GM19351 (cell line): ENCODE measurements around the gene ACTR1B.
"Not testable (repeated sequence)": the region's sequence is repeated elsewhere in the genome, so short reads cannot be mapped to it uniquely, and the experiment has no call there.

Source experiments
- ATAC-seq: cut with Tn5 transposase; IDR thresholded peaks from one replicate; pipeline ENCODE4 v1.9.1; 2021; ENCODE audit warnings: mild to moderate bottlenecking, moderate library complexity; ENCODE audit not compliant: unreplicated experiment

Gene ACTR1B

GRCh38 chr2:97663962-97664635 is at the start of gene ACTR1B:
TSS of gene ACTR1B (minus strand) at chr2:97664044. CDS start at chr2:97663890, 154 bp downstream.
- ATAC-seq = peak; percentile 85

GRCh38 chr2:97712693-97713295 is 49.0 kb upstream of the ACTR1B start:
- ATAC-seq = no peak

GRCh38 chr2:97712175-97712574 is 48.3 kb upstream of the ACTR1B start:
- ATAC-seq = not testable (repeated sequence)

GRCh38 chr2:97711394-97711711 is 47.5 kb upstream of the ACTR1B start:
- ATAC-seq = no peak

GRCh38 chr2:97708608-97709007 is 44.8 kb upstream of the ACTR1B start:
- no peak for ATAC-seq

- ATAC-seq = no peak
Measured at GRCh38 chr2:97708048-97708380, 44.2 kb upstream of the ACTR1B start.

GRCh38 chr2:97707362-97708047 is 43.7 kb upstream of the ACTR1B start:
- ATAC-seq = no peak

- ATAC-seq = no peak
Measured at GRCh38 chr2:97706708-97707345, 43.0 kb upstream of the ACTR1B start.

- ATAC-seq = no peak
Measured at GRCh38 chr2:97706112-97706511, 42.3 kb upstream of the ACTR1B start.

GRCh38 chr2:97704989-97705388 is 41.1 kb upstream of the ACTR1B start:
- no peak for ATAC-seq

GRCh38 chr2:97703741-97704140 is 39.9 kb upstream of the ACTR1B start:
- no peak for ATAC-seq

GRCh38 chr2:97702731-97703470 is 39.1 kb upstream of the ACTR1B start:
- ATAC-seq = no peak

- ATAC-seq = no peak
Measured at GRCh38 chr2:97701851-97702465, 38.1 kb upstream of the ACTR1B start.

GRCh38 chr2:97701186-97701585 is 37.3 kb upstream of the ACTR1B start:
- ATAC-seq = no peak

- peak; percentile 58 for ATAC-seq
Measured at GRCh38 chr2:97699765-97700444, 36.1 kb upstream of the ACTR1B start.

- no peak for ATAC-seq
Measured at GRCh38 chr2:97698530-97698929, 34.7 kb upstream of the ACTR1B start.

GRCh38 chr2:97697252-97698235 is 33.7 kb upstream of the ACTR1B start:
- peak; percentile 61 for ATAC-seq

GRCh38 chr2:97695744-97696143 is 31.9 kb upstream of the ACTR1B start:
- ATAC-seq = no peak

- ATAC-seq = no peak
Measured at GRCh38 chr2:97693476-97693875, 29.6 kb upstream of the ACTR1B start.
